NB4 (cell line): ENCODE results near the gene CHKA.

Experiments used
- DNase-seq: peaks from one replicate; pipeline ENCODE4 v3.0.0; 2010; ENCODE audit warnings: low read depth
- H3K4me3 ChIP-seq: one replicate; pipeline ENCODE4 v1.5.1; 2011; ENCODE audit warnings: mild to moderate bottlenecking, low read depth, low read length, moderate library complexity
- MYC ChIP-seq: IDR thresholded peaks from 2 replicates; pipeline ENCODE4 v1.6.1; 2011; ENCODE audit warnings: low read depth, low read length
- POLR2A ChIP-seq: IDR thresholded peaks from 2 replicates; pipeline ENCODE4 v1.6.1; 2011; ENCODE audit warnings: mild to moderate bottlenecking; ENCODE audit not compliant: insufficient read length; ENCODE audit errors: extremely low read depth
- TF ChIP-seq, protein P1 (sequence below): IDR thresholded peaks from one replicate; pipeline ENCODE4 v1.5.1; 2012; ENCODE audit warnings: low read depth, low read length
- TF ChIP-seq, protein P2 (sequence below): IDR thresholded peaks from 2 replicates; pipeline ENCODE4 v1.6.1; 2011; ENCODE audit warnings: low read depth, low read length

Gene CHKA

DNA sequence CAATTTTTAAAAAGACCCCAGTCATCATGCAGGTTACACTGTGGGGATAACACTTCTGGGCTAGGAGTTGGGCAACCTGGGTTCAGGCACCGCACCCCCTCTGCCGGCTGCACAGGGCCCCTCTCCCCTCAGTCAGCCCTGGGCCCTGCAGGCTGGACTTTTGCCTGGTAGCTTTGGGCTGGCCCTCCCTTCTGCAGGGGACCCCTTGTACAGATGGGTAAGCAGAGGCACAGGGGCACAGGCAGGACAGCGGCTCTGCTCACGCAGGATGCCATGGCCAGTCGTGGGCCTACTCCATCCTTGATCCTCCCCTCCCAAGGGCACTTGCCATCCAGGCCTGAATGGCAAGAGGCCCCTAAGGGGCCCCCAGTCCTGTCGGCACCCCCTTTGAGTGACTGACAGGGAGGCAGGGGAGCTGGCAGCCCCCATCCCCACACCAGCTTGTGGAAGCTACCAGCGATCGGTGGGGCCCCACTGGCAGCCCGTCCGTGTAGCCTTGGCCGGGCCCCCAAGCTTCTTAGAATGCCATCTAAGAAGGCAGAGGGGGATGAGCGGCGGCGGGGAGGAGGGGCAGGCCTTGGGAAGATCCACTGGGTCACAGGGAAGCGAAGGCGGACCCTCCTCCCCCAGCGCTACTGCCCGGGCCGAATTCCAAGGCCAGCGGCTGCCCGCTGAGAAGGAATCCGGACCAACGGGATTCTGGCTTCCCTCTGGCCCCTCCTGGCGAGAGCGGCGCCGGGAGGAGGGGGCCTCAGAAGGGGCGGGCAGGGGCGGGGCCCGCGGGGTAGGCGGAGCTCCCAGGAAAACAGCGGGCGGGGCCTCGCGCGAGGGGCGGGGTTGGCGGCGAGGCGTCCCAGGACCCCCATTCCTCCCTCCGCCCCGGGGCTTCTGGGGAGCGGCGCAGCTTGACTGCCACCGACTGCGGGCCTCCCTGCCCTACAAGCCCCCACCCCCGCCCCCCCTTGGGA lies 6.8 kb upstream of the CHKA start:
- DNase-seq = no peak
- TF ChIP-seq POLR2A (no peak), MYC (no peak)
- TF ChIP-seq, protein P1, sequence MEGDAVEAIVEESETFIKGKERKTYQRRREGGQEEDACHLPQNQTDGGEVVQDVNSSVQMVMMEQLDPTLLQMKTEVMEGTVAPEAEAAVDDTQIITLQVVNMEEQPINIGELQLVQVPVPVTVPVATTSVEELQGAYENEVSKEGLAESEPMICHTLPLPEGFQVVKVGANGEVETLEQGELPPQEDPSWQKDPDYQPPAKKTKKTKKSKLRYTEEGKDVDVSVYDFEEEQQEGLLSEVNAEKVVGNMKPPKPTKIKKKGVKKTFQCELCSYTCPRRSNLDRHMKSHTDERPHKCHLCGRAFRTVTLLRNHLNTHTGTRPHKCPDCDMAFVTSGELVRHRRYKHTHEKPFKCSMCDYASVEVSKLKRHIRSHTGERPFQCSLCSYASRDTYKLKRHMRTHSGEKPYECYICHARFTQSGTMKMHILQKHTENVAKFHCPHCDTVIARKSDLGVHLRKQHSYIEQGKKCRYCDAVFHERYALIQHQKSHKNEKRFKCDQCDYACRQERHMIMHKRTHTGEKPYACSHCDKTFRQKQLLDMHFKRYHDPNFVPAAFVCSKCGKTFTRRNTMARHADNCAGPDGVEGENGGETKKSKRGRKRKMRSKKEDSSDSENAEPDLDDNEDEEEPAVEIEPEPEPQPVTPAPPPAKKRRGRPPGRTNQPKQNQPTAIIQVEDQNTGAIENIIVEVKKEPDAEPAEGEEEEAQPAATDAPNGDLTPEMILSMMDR = no peak
- TF ChIP-seq, protein P2, sequence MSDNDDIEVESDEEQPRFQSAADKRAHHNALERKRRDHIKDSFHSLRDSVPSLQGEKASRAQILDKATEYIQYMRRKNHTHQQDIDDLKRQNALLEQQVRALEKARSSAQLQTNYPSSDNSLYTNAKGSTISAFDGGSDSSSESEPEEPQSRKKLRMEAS = no peak
- no peak overlapping the region for H3K4me3 ChIP-seq

DNA sequence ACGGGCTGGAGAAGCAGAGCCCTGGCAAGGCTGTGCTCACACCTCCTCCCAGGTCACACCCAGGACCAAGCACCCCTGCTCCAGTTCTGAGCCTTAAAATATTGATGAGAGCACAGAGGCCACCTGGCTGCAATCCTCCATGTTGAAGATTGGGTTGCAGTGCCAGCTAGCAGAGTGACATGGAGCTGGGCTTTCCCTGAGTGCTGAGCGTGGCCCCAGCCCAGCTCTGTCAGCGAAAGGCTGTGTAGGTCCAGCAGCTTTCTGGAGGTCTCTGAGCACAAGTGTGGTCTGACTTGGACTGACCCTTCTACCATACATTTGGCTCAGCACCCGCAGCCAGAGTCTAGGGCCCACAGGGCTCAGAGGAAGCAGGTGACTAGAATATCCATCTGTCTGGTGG lies 4.0 kb upstream of the CHKA start:
- no peak for TF ChIP-seq POLR2A
- TF ChIP-seq, protein P1 = no peak
- DNase-seq = no peak
- H3K4me3 ChIP-seq = no peak overlapping the region

DNA sequence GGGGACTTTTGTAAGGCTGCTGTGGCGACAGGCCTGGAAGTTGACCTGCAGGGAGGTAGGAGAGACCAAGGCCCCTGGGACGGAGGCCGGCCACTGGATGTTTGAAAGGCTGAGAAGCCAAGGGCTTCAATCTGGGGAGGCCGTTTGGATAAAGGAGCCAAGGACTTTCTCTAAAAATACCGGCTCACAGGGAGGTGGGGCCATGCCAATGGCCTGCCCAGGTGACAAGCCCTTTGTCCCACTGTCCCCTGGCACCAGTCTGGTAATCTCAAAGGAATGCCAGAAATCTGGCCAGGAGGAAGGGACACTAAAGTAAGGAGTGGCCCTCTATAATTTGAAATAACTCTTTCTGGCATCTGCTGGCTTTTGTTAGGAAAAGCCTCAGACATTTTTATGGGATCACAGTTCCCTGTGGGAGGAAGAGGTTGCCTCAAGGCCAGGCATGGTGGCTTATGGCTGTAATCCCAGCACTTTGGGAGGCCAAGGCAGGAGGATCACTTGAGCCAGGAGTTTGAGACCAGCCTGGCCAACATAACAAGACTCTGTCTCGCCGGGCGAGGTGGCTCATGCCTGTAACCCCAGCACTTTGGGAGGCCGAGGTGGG lies 1.9 kb upstream of the CHKA start:
- DNase-seq = no peak
- TF ChIP-seq MYC = no peak
- TF ChIP-seq, protein P1 = no peak
- TF ChIP-seq POLR2A = no peak
- TF ChIP-seq, protein P2 = no peak
- no peak overlapping the region for H3K4me3 ChIP-seq

DNA sequence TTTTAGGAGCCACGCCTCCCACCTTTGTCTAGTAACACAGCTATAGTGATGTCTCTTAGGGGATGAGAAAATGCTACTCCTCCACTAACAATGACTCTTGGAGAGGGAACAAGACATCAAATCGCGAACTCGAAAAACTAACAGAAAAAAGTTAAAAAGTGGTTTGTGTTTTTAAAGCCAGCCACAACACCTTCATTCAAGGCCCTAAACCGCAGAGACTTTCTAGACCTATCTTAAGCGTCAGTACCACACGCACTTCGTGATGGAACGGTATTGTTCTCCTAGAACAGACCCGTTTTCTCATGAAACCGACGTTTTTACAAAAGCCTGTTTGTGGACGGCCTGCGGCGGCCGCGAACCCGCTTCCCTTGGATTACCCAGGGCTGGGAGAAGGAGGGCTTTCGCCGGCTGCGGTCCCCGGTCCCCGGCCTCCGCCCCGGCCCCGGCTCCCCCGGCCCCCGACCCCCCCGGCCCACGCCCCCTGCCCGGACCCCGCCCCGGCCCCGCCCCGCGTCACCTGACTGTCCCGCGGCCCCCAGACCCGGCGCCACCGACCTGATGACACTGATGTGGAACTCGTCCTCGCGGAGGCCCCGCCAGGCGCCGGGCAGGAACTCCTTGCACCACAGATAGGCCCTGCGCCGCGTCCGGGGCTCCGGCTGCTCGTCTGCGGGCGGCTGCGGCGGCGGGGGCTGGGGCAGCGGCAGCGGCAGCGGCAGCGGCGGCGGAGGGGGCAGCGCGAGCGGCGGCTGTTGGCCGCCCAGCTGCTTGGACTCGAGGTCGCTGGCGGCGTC lies 718 bp downstream of the CHKA start:
- peak overlapping the region; percentile 81 for H3K4me3 ChIP-seq
- DNase-seq = peak; percentile 81
- TF ChIP-seq, protein P2 = no peak
- TF ChIP-seq MYC = no peak
- TF ChIP-seq, protein P1 = no peak
- no peak for TF ChIP-seq POLR2A

GRCh38 chr11:68118706-68119448 lies 2.3 kb downstream of the CHKA start:
- TF ChIP-seq, protein P2 = no peak
- TF ChIP-seq POLR2A (no peak), MYC (no peak)
- TF ChIP-seq, protein P1 = no peak
- peak; percentile 88 for DNase-seq
- peak overlapping the region; percentile 63 for H3K4me3 ChIP-seq
